T-cell (primary cell): ENCODE measurements around the gene POMC. TPM values are rescaled to one million over a fixed set of nuclear protein-coding genes. Genes with fewer than 3 reads are reported as not detected.
"Not testable (repeated sequence)": the region's sequence is repeated elsewhere in the genome, so short reads cannot be mapped to it uniquely, and the experiment has no call there.

Experiments used
- ATAC-seq, 4 experiments: fragments of 200-7000 bp in 3 of 4; fragments of 150-1000 bp in 1 of 4; cut with Tn5 transposase; replicated peaks in 1 of 4; 1 replicate in 3 of 4; 2 replicates in 1 of 4; pipeline ENCODE4 v1.10.0; 2021; ENCODE audit warnings: moderate library complexity in 3 of 4, mild to moderate bottlenecking in 2 of 4, moderate number of reproducible peaks in 1 of 4
- CTCF ChIA-PET, 2 donors: fragments of 300-600 bp; sonication (Branson Sonifier 250); formaldehyde crosslinking; loops; one replicate each; lab custom pipeline; 2022; ENCODE audit warnings: antibody characterized with exemption in 2 of 2; lab: Charles Lee
- POLR2A ChIA-PET, 2 donors: fragments of 300-600 bp; sonication (Branson Sonifier 250); formaldehyde crosslinking; loops; one replicate each; lab custom pipeline; 2022; ENCODE audit warnings: antibody characterized with exemption in 2 of 2; lab: Charles Lee
- DNase-seq, 35 experiments: peaks; one replicate each; pipeline versions ENCODE4 v3.0.0 to v3.0.0-alpha.2; 2013 to 2023
- H3K27ac ChIP-seq: one replicate; pipeline ENCODE4 v1.5.1; 2013; ENCODE audit warnings: low read length
- H3K27me3 ChIP-seq, 2 experiments: replicated peaks in 1 of 2; 1 replicate in 1 of 2; 2 replicates in 1 of 2; pipeline versions ENCODE4 v1.6.1 to v1.7.0; 2013; ENCODE audit warnings: low read length in 1 of 2, mixed read lengths in 1 of 2; ENCODE audit not compliant: control insufficient read depth in 2 of 2, insufficient read depth in 2 of 2; ENCODE audit errors: extremely low read depth in 1 of 2
- H3K36me3 ChIP-seq, 2 donors: 1 replicate in 1 of 2; 2 replicates in 1 of 2; pipeline versions ENCODE4 v1.6.1 to v1.7.0; 2013; ENCODE audit warnings: low read length in 1 of 2; ENCODE audit not compliant: control insufficient read depth in 2 of 2, insufficient read depth in 1 of 2; ENCODE audit errors: extremely low read depth in 1 of 2
- H3K4me1 ChIP-seq, 2 experiments: 1 replicate in 1 of 2; 2 replicates in 1 of 2; pipeline versions ENCODE4 v1.6.1 to v1.7.0; 2013; ENCODE audit warnings: low read length in 2 of 2, mixed read lengths in 1 of 2; ENCODE audit not compliant: insufficient read depth in 2 of 2, control insufficient read depth in 1 of 2; ENCODE audit errors: extremely low read depth in 1 of 2
- H3K4me3 ChIP-seq, 2 donors: 1 replicate in 1 of 2; 2 replicates in 1 of 2; pipeline versions ENCODE4 v1.5.1 to v1.7.0; 2013; ENCODE audit warnings: mild to moderate bottlenecking in 2 of 2, low read length in 1 of 2, moderate library complexity in 1 of 2; ENCODE audit not compliant: control insufficient read depth in 1 of 2; ENCODE audit errors: extremely low read depth in 1 of 2
- H3K9me3 ChIP-seq: 2 replicates; pipeline ENCODE4 v1.7.0; 2013
- H3K27ac Mint-ChIP-seq, 2 donors: one replicate each; pipeline ENCODE4 v1.8.0; 2020 to 2021; ENCODE audit warnings: mild to moderate bottlenecking in 2 of 2, mixed read lengths in 2 of 2
- H3K27me3 Mint-ChIP-seq, 2 donors: one replicate each; pipeline ENCODE4 v1.8.0; 2021 to 2022; ENCODE audit warnings: mixed read lengths in 2 of 2
- H3K36me3 Mint-ChIP-seq: one replicate; pipeline ENCODE4 v1.8.0; 2021; ENCODE audit warnings: mixed read lengths
- H3K4me1 Mint-ChIP-seq, 3 donors: one replicate each; pipeline ENCODE4 v1.8.0; 2020 to 2022; ENCODE audit warnings: mixed read lengths in 3 of 3, mild to moderate bottlenecking in 1 of 3
- H3K4me3 Mint-ChIP-seq, 3 donors: one replicate each; pipeline ENCODE4 v1.8.0; 2020 to 2022; ENCODE audit warnings: mild to moderate bottlenecking in 3 of 3, mixed read lengths in 3 of 3, moderate library complexity in 3 of 3
- H3K9me3 Mint-ChIP-seq, 3 donors: one replicate each; pipeline ENCODE4 v1.8.0; 2020 to 2022; ENCODE audit warnings: mixed read lengths in 3 of 3
- WGBS: methylation state at CpG from one replicate; pipeline ENCODE4 v1.1.5; 2013; ENCODE audit warnings: missing lambda C conversion rate; ENCODE audit not compliant: insufficient coverage; 5-methylcytosine and 5-hydroxymethylcytosine counted together
- total RNA-seq, 35 experiments: library from RNA in 6 of 35; stranded (reverse) in 6 of 35; fragments of 120-200 nt in 1 of 35; gene quantifications; one replicate each; pipeline versions ENCODE4 v1.2.1 to v1.2.4 and lab custom pipeline; 2013 to 2026

POMC gene
- total RNA-seq, 5 donors from 2014 or later (not counting 1 experiment from before 2014, with no cell fraction given): 2.4 to 7.5 (median 4.8) TPM

DNA sequence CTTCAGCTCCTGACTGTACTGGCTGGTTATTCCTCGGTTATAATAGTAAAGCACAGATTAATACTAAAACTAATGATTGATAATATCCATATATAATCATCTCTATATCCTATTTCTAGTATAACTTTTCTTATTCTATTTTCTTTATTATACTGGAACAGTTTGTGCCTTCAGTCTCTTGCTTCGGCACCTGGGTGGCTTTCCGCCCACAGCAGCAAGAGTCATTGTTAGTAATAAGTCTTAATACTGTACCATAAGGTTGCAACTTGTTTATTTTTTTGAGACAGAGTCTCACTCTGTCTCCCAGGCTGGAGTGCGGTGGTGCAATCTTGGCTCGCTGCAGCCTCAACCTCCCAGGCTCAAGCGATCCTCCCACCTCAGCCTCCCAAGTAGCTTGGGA, 42.5 kb upstream of the POMC start:
- peaks cover 3 to 30% of the 10 kb centered on the region in 2 experiments for H3K4me1 ChIP-seq
- Mint-ChIP-seq H3K4me3 (peak overlapping the region in 1 of 3 donors; percentile 56), H3K27ac (peak overlapping the region; percentile 61 to 84), H3K4me1 (peaks cover 31 to 69% (median 42%) of the 10 kb centered on the region in 3 donors)
- H3K4me3 ChIP-seq, H3K9me3 Mint-ChIP-seq, DNase-seq, H3K36me3 ChIP-seq, H3K27me3 ChIP-seq, H3K9me3 ChIP-seq, H3K27me3 Mint-ChIP-seq, H3K27ac ChIP-seq, ATAC-seq, H3K36me3 Mint-ChIP-seq, CTCF ChIA-PET: not testable (repeated sequence)
- WGBS: no CpG with 5 or more reads among the region's 6 CpGs
- POLR2A ChIA-PET: interaction anchor here in 1 of 2 donors (0.6 kb wide), 1 partner anchor 69 kb away, joined by 4 read pairs; no protein-coding TSS in a partner anchor

- H3K27ac Mint-ChIP-seq: peak overlapping the region in 1 of 2 donors; percentile 44
- ChIA-PET POLR2A (no interaction called here), CTCF (interaction anchor here in 1 of 2 donors (0.5 kb wide), 1 partner anchor 18 kb away, joined by 3 read pairs; no protein-coding TSS in a partner anchor)
- DNase-seq (peak in 5 of 35 experiments; percentile 20 to 35 (median 28)), ATAC-seq (peak in 1 of 4 experiments; percentile 56)
- Histone ChIP-seq H3K9me3 (no peaks in the 10 kb centered on the region), H3K27ac (no peak overlapping the region), H3K27me3 (no peaks in the 10 kb centered on the region), H3K4me1 (peaks cover 9 to 26% of the 10 kb centered on the region in 2 experiments), H3K36me3 (no peaks in the 10 kb centered on the region), H3K4me3 (peak overlapping the region in 1 of 2 donors; percentile 8)
- no peaks in the 10 kb centered on the region for H3K27me3 Mint-ChIP-seq
- 58% methylated on average over 3 of the region's 5 CpGs for WGBS
- H3K4me1 Mint-ChIP-seq: peaks cover 32 to 53% (median 41%) of the 10 kb centered on the region in 3 donors
- H3K9me3 Mint-ChIP-seq: no peaks in the 10 kb centered on the region
- no peaks in the 10 kb centered on the region for H3K36me3 Mint-ChIP-seq
- H3K4me3 Mint-ChIP-seq: no peak overlapping the region
Observed at GRCh38 chr2:25207078-25207545, 38.7 kb upstream of the POMC start.

DNA sequence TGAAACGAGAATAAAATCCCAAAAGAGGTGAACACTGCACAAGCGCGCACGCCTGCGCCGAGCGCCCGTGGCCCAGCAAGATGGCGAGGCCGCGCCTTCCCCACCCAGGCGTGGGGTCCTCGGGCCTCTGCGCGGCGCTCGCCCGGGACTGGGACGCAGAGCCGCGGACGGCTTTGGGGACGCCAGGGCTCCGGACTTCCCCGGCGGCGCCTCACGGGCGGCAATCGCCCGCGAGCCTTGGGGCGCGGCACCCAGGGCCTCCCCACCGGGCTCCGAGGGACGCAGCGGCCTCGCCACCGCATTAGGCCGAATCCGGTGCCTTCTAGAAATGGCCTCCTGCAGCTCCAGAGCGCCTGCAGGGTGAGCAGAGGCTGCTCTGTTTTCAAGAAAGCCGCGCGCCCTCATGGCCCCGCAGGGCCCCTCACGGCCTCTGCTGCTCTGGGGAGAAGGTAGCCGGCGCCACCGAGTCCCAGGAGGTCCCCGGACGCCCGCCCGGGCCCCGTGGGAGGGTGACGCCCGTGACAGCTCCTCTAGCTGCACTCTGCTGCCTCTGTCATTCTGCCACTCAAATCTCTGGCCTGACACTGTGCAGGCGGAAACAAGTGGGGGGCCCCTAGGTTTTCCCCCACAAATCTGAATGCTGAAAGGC, 35.9 kb upstream of the POMC start:
- DNase-seq: peak in 9 of 35 experiments; percentile 5 to 33 (median 17)
- Mint-ChIP-seq H3K9me3 (no peaks in the 10 kb centered on the region), H3K36me3 (no peaks in the 10 kb centered on the region), H3K4me3 (no peak overlapping the region), H3K27me3 (no peaks in the 10 kb centered on the region), H3K27ac (no peak overlapping the region), H3K4me1 (peaks cover 15 to 34% (median 27%) of the 10 kb centered on the region in 3 donors)
- H3K27ac ChIP-seq: no peak overlapping the region
- peak; percentile 52 to 67 (median 62) for ATAC-seq
- H3K4me1 ChIP-seq: peaks cover 7 to 12% of the 10 kb centered on the region in 2 experiments
- peak overlapping the region in 1 of 2 donors; percentile 20 for H3K4me3 ChIP-seq
- POLR2A ChIA-PET: no interaction called here
- CTCF ChIA-PET: no interaction called here
- H3K27me3 ChIP-seq: no peaks in the 10 kb centered on the region
- 78% methylated on average over 56 of the region's 59 CpGs for WGBS
- no peaks in the 10 kb centered on the region for H3K9me3 ChIP-seq
- H3K36me3 ChIP-seq: no peaks in the 10 kb centered on the region

DNA sequence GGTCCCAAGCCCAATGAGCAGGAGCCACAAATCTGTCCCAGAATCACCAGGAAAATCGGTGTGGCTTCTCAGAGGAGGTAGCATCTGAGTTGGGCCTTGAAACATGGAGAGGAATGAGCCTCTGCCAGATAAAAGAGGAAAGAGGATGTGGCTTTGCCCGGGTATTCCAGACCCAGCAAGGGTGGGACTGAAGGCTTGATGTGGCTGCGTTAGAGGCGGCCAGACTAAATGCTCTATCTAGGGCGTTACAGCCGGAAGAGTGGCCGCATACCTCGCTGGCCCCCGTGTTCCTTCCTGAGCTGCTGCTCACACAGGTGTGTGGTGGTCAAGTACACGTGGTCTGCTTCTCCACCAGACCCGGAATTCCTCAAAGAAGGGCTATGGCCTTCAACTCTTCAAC, 33.9 kb upstream of the POMC start:
- no peak overlapping the region for H3K27ac ChIP-seq
- ATAC-seq: peak in 2 of 4 experiments; percentile 31 to 36
- no peak overlapping the region for H3K4me3 ChIP-seq
- peaks cover 7 to 10% of the 10 kb centered on the region in 2 experiments for H3K4me1 ChIP-seq
- H3K27ac Mint-ChIP-seq: peak overlapping the region; percentile 28 to 39
- H3K27me3 Mint-ChIP-seq: no peaks in the 10 kb centered on the region
- H3K36me3 ChIP-seq: no peaks in the 10 kb centered on the region
- H3K9me3 Mint-ChIP-seq: no peaks in the 10 kb centered on the region
- peaks cover 15 to 21% (median 17%) of the 10 kb centered on the region in 3 donors for H3K4me1 Mint-ChIP-seq
- H3K36me3 Mint-ChIP-seq: no peaks in the 10 kb centered on the region
- no peak overlapping the region for H3K4me3 Mint-ChIP-seq
- DNase-seq: no peak
- 28% methylated on average over 6 of the region's 11 CpGs for WGBS
- H3K27me3 ChIP-seq: peaks cover 0 to 6% of the 10 kb centered on the region in 2 experiments
- ChIA-PET CTCF (no interaction called here), POLR2A (interaction anchor here in 1 of 2 donors (0.6 kb wide), 1 partner anchor 14 kb away, joined by 5 read pairs; no protein-coding TSS in a partner anchor)
- H3K9me3 ChIP-seq: no peaks in the 10 kb centered on the region

GRCh38 chr2:25201794-25202193, 33.4 kb upstream of the POMC start:
- Mint-ChIP-seq H3K4me1 (peaks cover 11 to 18% (median 13%) of the 10 kb centered on the region in 3 donors), H3K9me3 (no peaks in the 10 kb centered on the region), H3K4me3 (no peak overlapping the region), H3K36me3 (no peaks in the 10 kb centered on the region), H3K27me3 (no peaks in the 10 kb centered on the region), H3K27ac (peak overlapping the region in 1 of 2 donors; percentile 28)
- H3K27ac ChIP-seq: no peak overlapping the region
- peaks cover 0 to 7% of the 10 kb centered on the region in 2 experiments for H3K27me3 ChIP-seq
- 95% methylated on average over 5 of the region's 7 CpGs for WGBS
- DNase-seq (no peak), ATAC-seq (no peak)
- POLR2A ChIA-PET: no interaction called here
- no peak overlapping the region for H3K4me3 ChIP-seq
- no peaks in the 10 kb centered on the region for H3K9me3 ChIP-seq
- no peaks in the 10 kb centered on the region for H3K36me3 ChIP-seq
- peaks cover 7 to 10% of the 10 kb centered on the region in 2 experiments for H3K4me1 ChIP-seq
- CTCF ChIA-PET: no interaction called here

GRCh38 chr2:25201265-25201664, 32.9 kb upstream of the POMC start:
- H3K36me3 ChIP-seq: no peaks in the 10 kb centered on the region
- H3K9me3 ChIP-seq: no peaks in the 10 kb centered on the region
- Mint-ChIP-seq H3K9me3 (no peaks in the 10 kb centered on the region), H3K27me3 (no peaks in the 10 kb centered on the region), H3K4me3 (no peak overlapping the region), H3K27ac (no peak overlapping the region), H3K36me3 (no peaks in the 10 kb centered on the region), H3K4me1 (peaks cover 12 to 20% (median 14%) of the 10 kb centered on the region in 3 donors)
- no peak overlapping the region for H3K27ac ChIP-seq
- no CpG with 5 or more reads among the region's 6 CpGs for WGBS
- H3K27me3 ChIP-seq: peaks cover 0 to 7% of the 10 kb centered on the region in 2 experiments
- peaks cover 7 to 11% of the 10 kb centered on the region in 2 experiments for H3K4me1 ChIP-seq
- no peak overlapping the region for H3K4me3 ChIP-seq
- CTCF ChIA-PET: no interaction called here
- no peak for ATAC-seq
- POLR2A ChIA-PET: interaction anchor here in 1 of 2 donors (0.6 kb wide), 1 partner anchor 1926 kb away, joined by 3 read pairs; no protein-coding TSS in a partner anchor
- DNase-seq: no peak
